Measurements from ENCODE around the gene NDUFB10.
"Not testable (repeated sequence)": the region's sequence is repeated elsewhere in the genome, so short reads cannot be mapped to it uniquely, and the experiment has no call there.

GRCh38 chr16:1958143-1958491 lies 1.2 kb upstream of the NDUFB10 start:
- not testable (repeated sequence) for TF ChIP-seq FOXA1 (IDR thresholded peaks at IDR 0.05); CTBP1 (IDR thresholded peaks at IDR 0.05; ENCODE audit: borderline replicate concordance); ZNF384 (IDR thresholded peaks at IDR 0.05); SP1 (IDR thresholded peaks at IDR 0.05); TARDBP (IDR thresholded peaks at IDR 0.05); HDGF (IDR thresholded peaks at IDR 0.05; ENCODE audit: borderline replicate concordance); ARNT (IDR thresholded peaks at IDR 0.05); FOXM1 (IDR thresholded peaks at IDR 0.05; ENCODE audit: borderline replicate concordance); BHLHE40 (IDR thresholded peaks at IDR 0.05; ENCODE audit: borderline replicate concordance); ELF4 (IDR thresholded peaks at IDR 0.05)

All from HEK293T (cell line).